GM18873 (cell line): ENCODE results near the gene AIMP2.
"Not testable (repeated sequence)": the region's sequence is repeated elsewhere in the genome, so short reads cannot be mapped to it uniquely, and the experiment has no call there.

Experiments used
- ATAC-seq: cut with Tn5 transposase; IDR thresholded peaks from one replicate; pipeline ENCODE4 v1.9.1; 2021; ENCODE audit warnings: mild to moderate bottlenecking, moderate library complexity, moderate number of reproducible peaks; ENCODE audit not compliant: unreplicated experiment, low FRiP score

The AIMP2 gene

GRCh38 chr7:6023974-6024435 is 14.9 kb downstream of the AIMP2 start:
- no peak for ATAC-seq

- ATAC-seq = no peak
Observed at GRCh38 chr7:6026011-6026819, 17.1 kb downstream of the AIMP2 start.

- no peak for ATAC-seq
Observed at GRCh38 chr7:6026820-6027311, 17.8 kb downstream of the AIMP2 start.

GRCh38 chr7:6027806-6028365 is 18.8 kb downstream of the AIMP2 start:
- ATAC-seq = no peak

- no peak for ATAC-seq
Observed at GRCh38 chr7:6028563-6028962, 19.5 kb downstream of the AIMP2 start.

- no peak for ATAC-seq
Observed at GRCh38 chr7:6030988-6031387, 21.9 kb downstream of the AIMP2 start, which contains the start of gene ANKRD61. Gene ANKRD61, plus strand, starts transcription at chr7:6031376. Its CDS starts 0 bp downstream, at chr7:6031376.

GRCh38 chr7:6031567-6031966 is 22.5 kb downstream of the AIMP2 start:
- no peak for ATAC-seq

GRCh38 chr7:6032167-6032566 is 23.1 kb downstream of the AIMP2 start:
- ATAC-seq = no peak

GRCh38 chr7:6032641-6033040 is 23.6 kb downstream of the AIMP2 start:
- ATAC-seq = no peak

GRCh38 chr7:6035165-6035564 is 26.1 kb downstream of the AIMP2 start:
- no peak for ATAC-seq

- no peak for ATAC-seq
Observed at GRCh38 chr7:6035686-6036085, 26.6 kb downstream of the AIMP2 start.

GRCh38 chr7:6049780-6050179 is 40.7 kb downstream of the AIMP2 start:
- ATAC-seq = no peak

- ATAC-seq = not testable (repeated sequence)
Observed at GRCh38 chr7:6051185-6051584, 42.1 kb downstream of the AIMP2 start.

GRCh38 chr7:6056616-6057015 is 47.5 kb downstream of the AIMP2 start:
- no peak for ATAC-seq

- ATAC-seq = no peak
Observed at GRCh38 chr7:6057316-6058129, 48.5 kb downstream of the AIMP2 start.

GRCh38 chr7:6059941-6060340 is 50.9 kb downstream of the AIMP2 start:
- ATAC-seq = not testable (repeated sequence)

GRCh38 chr7:6071406-6071805 is 62.3 kb downstream of the AIMP2 start:
- no peak for ATAC-seq
